ENCODE measurements around the gene NAA50.

DNA sequence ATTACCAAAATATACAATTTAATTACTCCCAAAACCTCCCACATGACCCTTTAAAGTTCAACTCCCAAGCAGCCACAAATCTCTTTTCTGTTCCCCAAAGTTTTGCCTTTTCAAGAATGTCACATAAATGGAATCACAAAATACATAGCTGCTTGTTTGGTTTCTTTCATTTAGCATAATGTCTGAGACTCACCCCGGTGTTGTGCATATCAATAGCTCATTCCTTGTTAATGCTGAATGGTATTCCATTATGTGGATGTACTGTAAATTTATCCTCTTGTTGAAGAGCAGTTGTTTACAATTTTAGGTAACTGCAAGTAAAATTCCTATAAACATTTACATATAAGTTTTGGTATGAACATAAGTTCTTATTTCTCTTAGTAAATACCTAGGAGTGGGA lies 15.5 kb downstream of the NAA50 start:
- TF ChIP-seq CTCF (IDR thresholded peaks at IDR 0.05): no peak
- no peak for TF ChIP-seq SIN3A (IDR thresholded peaks at IDR 0.05; ENCODE audit: borderline replicate concordance, insufficient read depth, low read depth, low read length)
- TF ChIP-seq TCF7L2 (IDR thresholded peaks at IDR 0.05; ENCODE audit: low read depth, low read length): no peak

All from Panc1 (cell line).